HepG2 (cell line): ENCODE results near the gene ARAP1. TPM values are rescaled to one million over a fixed set of nuclear protein-coding genes. Genes with fewer than 3 reads are reported as not detected.

Experiments
- CBFB ChIP-seq: sonication (generic); formaldehyde crosslinking; IDR thresholded peaks from 2 replicates; pipeline ENCODE4 v1.4.0; 2020; ENCODE audit warnings: missing genetic modification reagents
- CERS6 ChIP-seq: sonication (generic); formaldehyde crosslinking; IDR thresholded peaks from 2 replicates; pipeline ENCODE4 v1.5.0; 2020; ENCODE audit warnings: missing genetic modification reagents
- DDIT3 ChIP-seq: sonication (generic); formaldehyde crosslinking; IDR thresholded peaks from 2 replicates; pipeline ENCODE4 v1.4.0; 2020; ENCODE audit warnings: mild to moderate bottlenecking, missing genetic modification reagents
- FOXP1 ChIP-seq, 2 experiments: fragments of 450-650 bp in 1 of 2; IDR thresholded peaks; 2 replicates each; pipeline ENCODE4 v1.6.1; 2017 to 2018; ENCODE audit warnings: antibody characterized with exemption in 1 of 2
- HNRNPK ChIP-seq: fragments of 200-400 bp; formaldehyde crosslinking; IDR thresholded peaks from 2 replicates; pipeline ENCODE4 v1.6.1; 2018; ENCODE audit warnings: low read length, low read depth, moderate library complexity, mild to moderate bottlenecking; ENCODE audit not compliant: poor library complexity, severe bottlenecking
- KLF12 ChIP-seq: sonication (generic); formaldehyde crosslinking; IDR thresholded peaks from 2 replicates; pipeline ENCODE4 v1.4.0; 2020; ENCODE audit warnings: missing genetic modification reagents, borderline replicate concordance
- MAFG ChIP-seq: sonication (generic); formaldehyde crosslinking; IDR thresholded peaks from 2 replicates; pipeline ENCODE4 v1.5.1; 2020; ENCODE audit warnings: mild to moderate bottlenecking, missing genetic modification reagents
- MTF1 ChIP-seq: sonication (generic); formaldehyde crosslinking; IDR thresholded peaks from 2 replicates; pipeline ENCODE4 v1.5.0; 2020; ENCODE audit warnings: missing genetic modification reagents
- NR0B2 ChIP-seq: sonication (generic); formaldehyde crosslinking; IDR thresholded peaks from 2 replicates; pipeline ENCODE4 v1.4.0; 2020; ENCODE audit warnings: mild to moderate bottlenecking, missing genetic modification reagents
- RELA ChIP-seq: sonication (generic); formaldehyde crosslinking; IDR thresholded peaks from 2 replicates; pipeline ENCODE4 v1.4.0; 2020; ENCODE audit warnings: missing genetic modification reagents
- REPIN1 ChIP-seq: sonication (generic); formaldehyde crosslinking; IDR thresholded peaks from 2 replicates; pipeline ENCODE4 v1.8.0; 2022; ENCODE audit warnings: missing genetic modification reagents, low read depth, mild to moderate bottlenecking, borderline replicate concordance
- SAFB2 ChIP-seq: sonication (generic); formaldehyde crosslinking; IDR thresholded peaks from 2 replicates; pipeline ENCODE4 v1.5.1; 2020; ENCODE audit warnings: missing genetic modification reagents, low read depth, mild to moderate bottlenecking, borderline replicate concordance
- SKI ChIP-seq: fragments of 450-650 bp; IDR thresholded peaks from one replicate; pipeline ENCODE4 v1.6.1; 2018; ENCODE audit warnings: mild to moderate bottlenecking; ENCODE audit not compliant: partially characterized antibody
- SMARCE1 ChIP-seq: fragments of 450-650 bp; IDR thresholded peaks from 2 replicates; pipeline ENCODE4 v1.6.1; 2017; ENCODE audit warnings: borderline replicate concordance
- TEAD3 ChIP-seq: optimal IDR thresholded peaks from 2 replicates; pipeline ENCODE3; 2016; ENCODE audit warnings: borderline replicate concordance
- TERF1 ChIP-seq: sonication (generic); formaldehyde crosslinking; IDR thresholded peaks from 2 replicates; pipeline ENCODE4 v1.8.0; 2022; ENCODE audit warnings: mild to moderate bottlenecking, missing genetic modification reagents, moderate library complexity
- TMF1 ChIP-seq: sonication (generic); formaldehyde crosslinking; IDR thresholded peaks from 2 replicates; pipeline ENCODE4 v1.8.1; 2022; ENCODE audit warnings: low read depth, missing genetic modification reagents
- ZNF138 ChIP-seq: sonication (generic); formaldehyde crosslinking; IDR thresholded peaks from 2 replicates; pipeline ENCODE4 v1.5.0; 2020; ENCODE audit warnings: mild to moderate bottlenecking, low read depth, missing genetic modification reagents
- ZNF143 ChIP-seq: sonication (generic); formaldehyde crosslinking; IDR thresholded peaks from 2 replicates; pipeline ENCODE4 v1.4.0; 2020; ENCODE audit warnings: missing genetic modification reagents
- ZNF225 ChIP-seq: sonication (generic); formaldehyde crosslinking; IDR thresholded peaks from 2 replicates; pipeline ENCODE4 v1.4.0; 2020; ENCODE audit warnings: mild to moderate bottlenecking, missing genetic modification reagents
- ZNF256 ChIP-seq: sonication (generic); formaldehyde crosslinking; conservative IDR thresholded peaks from 2 replicates; pipeline ENCODE4 v1.4.0; 2020; ENCODE audit warnings: missing genetic modification reagents
- ZNF260 ChIP-seq: sonication (generic); formaldehyde crosslinking; IDR thresholded peaks from 2 replicates; pipeline ENCODE4 v1.4.0; 2020; ENCODE audit warnings: missing genetic modification reagents, low read depth, mild to moderate bottlenecking, borderline replicate concordance
- ZNF562 ChIP-seq: sonication (generic); formaldehyde crosslinking; IDR thresholded peaks from 2 replicates; pipeline ENCODE4 v1.8.0; 2022; ENCODE audit warnings: missing genetic modification reagents, borderline replicate concordance
- ZNF564 ChIP-seq: sonication (generic); formaldehyde crosslinking; IDR thresholded peaks from 2 replicates; pipeline ENCODE4 v1.8.1; 2023; ENCODE audit warnings: mild to moderate bottlenecking, missing genetic modification reagents
- ZNF619 ChIP-seq: sonication (generic); formaldehyde crosslinking; IDR thresholded peaks from 2 replicates; pipeline ENCODE4 v1.4.0; 2020; ENCODE audit warnings: mild to moderate bottlenecking, missing genetic modification reagents
- ZNF678 ChIP-seq: sonication (generic); formaldehyde crosslinking; IDR thresholded peaks from 2 replicates; pipeline ENCODE4 v1.4.0; 2020; ENCODE audit warnings: mild to moderate bottlenecking, missing genetic modification reagents
- ZNF891 ChIP-seq: sonication (generic); formaldehyde crosslinking; IDR thresholded peaks from 2 replicates; pipeline ENCODE4 v1.5.0; 2020; ENCODE audit warnings: mild to moderate bottlenecking, missing genetic modification reagents
- polyA plus RNA-seq, 8 experiments: library from polyadenylated mRNA; depleted of rRNA in 3 of 8; stranded (reverse) in 7 of 8; unstranded in 1 of 8; fragments of >200 nt; fragmentation: Illumina TruSeq in 4 of 8; extraction: Trizol in 4 of 8; gene quantifications; 2 replicates each; pipeline versions ENCODE4 v1.2.1 to v1.2.3, GENCODE V29; 2011 to 2016; ENCODE audit warnings: low read depth in 4 of 8, missing spikeins in 1 of 8, mixed read lengths in 1 of 8; ENCODE audit not compliant: insufficient read depth in 1 of 8
- total RNA-seq, 5 experiments: library from RNA; depleted of rRNA; stranded (reverse); fragments of >200 nt; fragmentation: Illumina TruSeq; extraction: Trizol; gene quantifications; 2 replicates each; pipeline ENCODE4 v1.2.3, GENCODE V29; 2016; ENCODE audit warnings: low read depth in 1 of 5

ARAP1 gene
- total and polyA plus RNA-seq, 2 of the 13 experiments (the other 11 are each of a cell fraction or from before 2014, with no cell fraction given): 43.2 to 55.5 TPM

- TF ChIP-seq HNRNPK (no peak), ZNF225 (CRISPR knock-in tag) (0 out of 2 replicates have a peak, but pooled peaks have one; percentile 26), ZNF138 (CRISPR knock-in tag) (no peak), ZNF891 (CRISPR knock-in tag) (no peak), ZNF256 (CRISPR knock-in tag) (no peak), ZNF564 (no peak), ZNF619 (CRISPR knock-in tag) (0 out of 2 replicates have a peak, but pooled peaks have one; percentile 18), ZNF562 (CRISPR knock-in tag) (no peak), FOXP1 (IDR thresholded peaks at IDR 0.05) (no peak), FOXP1 (CRISPR knock-in tag; IDR thresholded peaks at IDR 0.05) (no peak), TMF1 (CRISPR knock-in tag) (no peak), ZNF678 (CRISPR knock-in tag) (no peak), SAFB2 (CRISPR knock-in tag) (no peak), DDIT3 (CRISPR knock-in tag) (no peak), MTF1 (CRISPR knock-in tag) (no peak), TERF1 (no peak), NR0B2 (CRISPR knock-in tag) (no peak), KLF12 (CRISPR knock-in tag) (0 out of 2 replicates have a peak, but pooled peaks have one; percentile 75), CBFB (CRISPR knock-in tag) (no peak), SMARCE1 (no peak), RELA (CRISPR knock-in tag) (no peak), ZNF260 (CRISPR knock-in tag) (no peak), SKI (no peak), ZNF143 (CRISPR knock-in tag) (peak; percentile 28; the same call in 1 of the 2 replicates), CERS6 (no peak), TEAD3 (no peak), REPIN1 (CRISPR knock-in tag) (peak; percentile 38; the same call in 1 of the 2 replicates), MAFG (CRISPR knock-in tag) (no peak)
Measured at GRCh38 chr11:72782081-72782920, 30.1 kb upstream of the ARAP1 start (continued).
